ENCODE measurements around the gene RPEL1.

RPEL1 gene

DNA sequence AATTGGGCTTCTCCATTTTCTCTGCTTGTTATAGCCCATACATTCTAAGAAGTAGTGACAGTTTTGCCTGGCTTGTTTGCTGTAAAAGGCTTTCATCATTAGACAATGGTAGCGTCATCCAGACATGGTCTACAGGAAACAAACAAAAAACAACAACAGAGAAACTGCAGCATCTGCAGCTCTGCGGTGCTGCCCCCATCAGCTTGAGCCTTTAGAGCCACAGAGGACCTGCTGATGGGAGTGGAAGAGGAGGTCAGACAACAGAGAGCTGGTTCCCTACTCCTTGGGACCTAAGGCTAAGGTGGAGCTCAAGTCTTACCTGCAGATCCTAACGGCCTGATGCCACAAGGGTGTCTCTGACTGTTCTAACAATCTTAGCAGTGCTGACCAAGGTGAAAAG lies 34.3 kb downstream of the RPEL1 start:
- Histone ChIP-seq H3K27me3 (peaks cover 83% of the 10 kb centered on the region), H3K4me3 (ENCODE audit: low read depth in 1 of 2, low read length in 1 of 2) (no peak overlapping the region), H3K27ac (no peak overlapping the region), H3K4me1 (ENCODE audit: control insufficient read depth in 1 of 2, insufficient read depth in 1 of 2, low read depth in 1 of 2, low read length in 1 of 2) (peaks cover 10 to 30% of the 10 kb centered on the region in 2 experiments), H3K9me3 (no peaks in the 10 kb centered on the region), H3K36me3 (no peaks in the 10 kb centered on the region)
- TF ChIP-seq, protein P1, sequence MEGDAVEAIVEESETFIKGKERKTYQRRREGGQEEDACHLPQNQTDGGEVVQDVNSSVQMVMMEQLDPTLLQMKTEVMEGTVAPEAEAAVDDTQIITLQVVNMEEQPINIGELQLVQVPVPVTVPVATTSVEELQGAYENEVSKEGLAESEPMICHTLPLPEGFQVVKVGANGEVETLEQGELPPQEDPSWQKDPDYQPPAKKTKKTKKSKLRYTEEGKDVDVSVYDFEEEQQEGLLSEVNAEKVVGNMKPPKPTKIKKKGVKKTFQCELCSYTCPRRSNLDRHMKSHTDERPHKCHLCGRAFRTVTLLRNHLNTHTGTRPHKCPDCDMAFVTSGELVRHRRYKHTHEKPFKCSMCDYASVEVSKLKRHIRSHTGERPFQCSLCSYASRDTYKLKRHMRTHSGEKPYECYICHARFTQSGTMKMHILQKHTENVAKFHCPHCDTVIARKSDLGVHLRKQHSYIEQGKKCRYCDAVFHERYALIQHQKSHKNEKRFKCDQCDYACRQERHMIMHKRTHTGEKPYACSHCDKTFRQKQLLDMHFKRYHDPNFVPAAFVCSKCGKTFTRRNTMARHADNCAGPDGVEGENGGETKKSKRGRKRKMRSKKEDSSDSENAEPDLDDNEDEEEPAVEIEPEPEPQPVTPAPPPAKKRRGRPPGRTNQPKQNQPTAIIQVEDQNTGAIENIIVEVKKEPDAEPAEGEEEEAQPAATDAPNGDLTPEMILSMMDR (IDR thresholded peaks at IDR 0.05): no peak

DNA sequence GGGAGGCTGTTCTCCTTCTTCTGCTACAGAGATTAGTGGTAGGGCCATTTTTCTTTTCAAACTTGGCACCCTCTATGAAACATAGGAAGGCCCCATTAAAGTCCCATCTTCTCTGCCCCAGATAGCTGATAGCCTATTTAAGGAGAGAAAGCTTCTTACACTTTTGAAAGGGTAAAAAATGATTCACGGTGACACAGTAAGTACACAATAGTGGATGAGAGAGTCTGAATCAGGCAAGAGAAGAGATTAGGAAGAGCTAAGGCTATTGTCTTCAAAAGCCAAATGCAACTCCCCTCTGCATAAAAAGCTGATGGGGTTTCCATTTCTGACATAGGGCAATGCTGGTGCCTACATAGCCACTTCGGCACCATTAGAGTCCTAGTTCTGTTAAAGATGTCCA lies 34.8 kb downstream of the RPEL1 start:
- Histone ChIP-seq H3K27me3 (peaks cover 81% of the 10 kb centered on the region), H3K36me3 (no peaks in the 10 kb centered on the region), H3K27ac (no peak overlapping the region), H3K4me3 (ENCODE audit: low read depth in 1 of 2, low read length in 1 of 2) (no peak overlapping the region), H3K9me3 (no peaks in the 10 kb centered on the region), H3K4me1 (ENCODE audit: control insufficient read depth in 1 of 2, insufficient read depth in 1 of 2, low read depth in 1 of 2, low read length in 1 of 2) (peaks cover 10 to 30% of the 10 kb centered on the region in 2 experiments)
- TF ChIP-seq, protein P1 (IDR thresholded peaks at IDR 0.05): no peak

DNA sequence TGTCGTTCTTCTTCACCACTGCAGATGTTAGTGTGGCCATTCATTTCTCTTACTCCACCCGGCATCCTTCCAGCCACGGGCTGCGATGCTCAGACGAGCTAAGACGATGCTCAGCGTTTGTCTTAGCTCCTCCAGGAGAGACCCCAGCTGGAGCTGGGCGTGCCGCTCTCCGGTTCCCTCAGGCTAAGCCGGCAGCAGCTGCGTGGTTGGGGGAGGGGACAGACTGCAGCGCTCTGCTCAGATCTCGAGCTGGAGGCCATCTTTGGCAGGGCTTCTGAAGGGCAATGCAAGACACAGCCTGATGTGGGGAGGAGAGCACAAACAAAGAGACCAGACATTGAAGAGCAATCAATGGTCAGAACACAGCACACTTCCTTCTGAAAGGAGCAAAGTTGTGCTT lies 36.1 kb downstream of the RPEL1 start:
- H3K27ac ChIP-seq: no peak overlapping the region
- peaks cover 81% of the 10 kb centered on the region for H3K27me3 ChIP-seq
- no peaks in the 10 kb centered on the region for H3K36me3 ChIP-seq
- no peak overlapping the region for H3K4me3 ChIP-seq (ENCODE audit: low read depth in 1 of 2, low read length in 1 of 2)
- peaks cover 10 to 30% of the 10 kb centered on the region in 2 experiments for H3K4me1 ChIP-seq (ENCODE audit: control insufficient read depth in 1 of 2, insufficient read depth in 1 of 2, low read depth in 1 of 2, low read length in 1 of 2)
- no peaks in the 10 kb centered on the region for H3K9me3 ChIP-seq
- TF ChIP-seq, protein P1 (IDR thresholded peaks at IDR 0.05): no peak

DNA sequence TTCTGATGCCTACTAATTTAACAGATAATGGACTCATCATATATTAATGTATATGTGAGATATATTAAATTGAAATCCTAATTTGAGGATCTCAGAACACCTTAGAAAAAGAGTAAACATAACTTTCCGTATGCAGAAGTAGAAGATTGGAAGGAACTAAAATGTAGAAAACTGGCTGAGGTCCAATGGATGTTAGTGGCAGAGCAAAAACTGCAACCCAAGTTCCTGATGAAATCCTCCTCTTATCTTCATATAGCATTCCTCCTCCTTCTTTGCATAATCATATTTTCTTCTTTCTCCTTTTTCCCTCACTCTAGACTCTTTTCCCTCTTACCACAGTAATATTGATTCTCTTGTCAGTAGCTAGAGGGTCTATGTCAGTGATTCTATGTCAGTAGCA lies 37.3 kb downstream of the RPEL1 start:
- no peaks in the 10 kb centered on the region for H3K36me3 ChIP-seq
- peaks cover 10 to 24% of the 10 kb centered on the region in 2 experiments for H3K4me1 ChIP-seq (ENCODE audit: control insufficient read depth in 1 of 2, insufficient read depth in 1 of 2, low read depth in 1 of 2, low read length in 1 of 2)
- no peaks in the 10 kb centered on the region for H3K9me3 ChIP-seq
- peaks cover 81% of the 10 kb centered on the region for H3K27me3 ChIP-seq
- H3K27ac ChIP-seq: no peak overlapping the region
- H3K4me3 ChIP-seq (ENCODE audit: low read depth in 1 of 2, low read length in 1 of 2): no peak overlapping the region
- TF ChIP-seq, protein P1 (IDR thresholded peaks at IDR 0.05): no peak

DNA sequence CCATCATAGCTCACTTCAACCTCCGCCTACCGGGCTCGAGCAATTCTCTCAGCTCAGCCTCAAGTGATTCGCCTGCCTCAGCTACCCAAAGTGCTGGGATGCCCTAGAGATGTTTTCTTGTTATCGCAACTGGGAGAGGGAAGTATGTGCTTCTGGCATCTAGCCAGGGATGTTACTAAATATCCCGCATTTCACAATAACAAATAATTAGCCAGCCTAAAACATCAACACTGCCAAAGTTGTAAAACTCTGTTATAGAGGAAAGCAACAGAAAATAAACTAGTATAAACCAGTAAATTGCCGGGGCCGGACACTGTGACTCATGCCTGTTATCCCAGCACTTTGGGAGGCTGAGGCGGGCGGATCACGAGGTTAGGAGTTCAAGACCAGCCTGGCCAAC lies 38.5 kb downstream of the RPEL1 start:
- Histone ChIP-seq H3K4me3 (ENCODE audit: low read depth in 1 of 2, low read length in 1 of 2) (no peak overlapping the region), H3K27ac (no peak overlapping the region), H3K4me1 (ENCODE audit: control insufficient read depth in 1 of 2, insufficient read depth in 1 of 2, low read depth in 1 of 2, low read length in 1 of 2) (peaks cover 10 to 24% of the 10 kb centered on the region in 2 experiments), H3K9me3 (no peaks in the 10 kb centered on the region), H3K36me3 (no peaks in the 10 kb centered on the region), H3K27me3 (peaks cover 81% of the 10 kb centered on the region)
- TF ChIP-seq, protein P1 (IDR thresholded peaks at IDR 0.05): no peak

DNA sequence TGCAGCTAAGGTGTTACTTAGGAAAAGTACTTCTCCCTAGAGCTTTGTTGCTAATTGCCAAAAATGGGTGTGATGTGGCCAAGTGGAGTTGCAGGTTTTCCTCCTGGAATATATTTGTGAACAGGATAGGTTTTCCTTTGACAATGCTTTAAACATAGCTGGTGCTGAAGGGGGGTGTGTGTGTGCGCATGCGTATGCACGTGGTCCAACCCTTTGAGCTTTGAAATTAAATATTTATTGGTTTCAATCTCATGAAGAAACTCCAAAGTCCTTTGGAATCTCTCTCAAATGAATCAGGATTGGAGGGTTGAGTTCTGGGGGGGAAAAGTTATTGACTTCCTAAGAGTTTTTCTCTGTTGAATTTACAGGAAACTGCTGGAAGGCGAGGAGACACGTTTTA lies 42.3 kb downstream of the RPEL1 start:
- no peak overlapping the region for H3K4me3 ChIP-seq (ENCODE audit: low read depth in 1 of 2, low read length in 1 of 2)
- peaks cover 10 to 18% of the 10 kb centered on the region in 2 experiments for H3K4me1 ChIP-seq (ENCODE audit: control insufficient read depth in 1 of 2, insufficient read depth in 1 of 2, low read depth in 1 of 2, low read length in 1 of 2)
- TF ChIP-seq, protein P1 (IDR thresholded peaks at IDR 0.05): no peak
- peaks cover 62% of the 10 kb centered on the region for H3K27me3 ChIP-seq
- no peaks in the 10 kb centered on the region for H3K36me3 ChIP-seq
- no peaks in the 10 kb centered on the region for H3K9me3 ChIP-seq
- H3K27ac ChIP-seq: no peak overlapping the region
